Left colon (tissue), 2 donors: ENCODE data around the gene ICAM2. TPM values are rescaled to one million over a fixed set of nuclear protein-coding genes. Genes with fewer than 3 reads are reported as not detected.
A peak's percentile ranks its signal among the peaks of the same experiment; 100 is the strongest.

Experiments used
- ATAC-seq: fragments of 200-7000 bp; cut with Tn5 transposase; one replicate; pipeline ENCODE4 v1.9.1; 2020; ENCODE audit warnings: mild to moderate bottlenecking, moderate library complexity
- DNase-seq, 2 donors: peaks; one replicate each; pipeline ENCODE4 v3.0.0-alpha.2; 2020
- intact Hi-C, 2 donors: fragments of 100-400 bp; cut with DNase I in 1 of 2; cut with micrococcal nuclease in 1 of 2; formaldehyde crosslinking; loops; one replicate each; pipeline versions ENCODE4 v1.11.2 to v1.14.0; 2022; cut with DNase I, micrococcal nuclease
- long read RNA-seq: library from polyadenylated mRNA; unstranded; transcript quantifications from one replicate; pipeline ENCODE4 v2.0.0, GENCODE V29; 2021
- total RNA-seq, 2 donors: library from RNA; stranded (reverse); fragmentation: NEBNext Ultra II Directional; extraction: Animal tissue kit (Norgen Biotek cat#: 25700); gene quantifications; one replicate each; pipeline ENCODE4 v1.2.1, GENCODE V29; 2021
- donor health status: DM: no; HTN: no; CAD: no.
- donor health status: DM: yes; HTN: yes; CAD: no.

Gene ICAM2
- 10 to 100 TPM in 1 of 2 donors, 1 to 10 TPM in 1; 6.9 to 11.5 TPM for total RNA-seq
- long read RNA-seq, transcript ICAM2-208 (5 exons, 1,103 nt) = major isoform, 5 of 11 reads
- long read RNA-seq, partial matches to known transcripts = 1 of 11 reads
- long read RNA-seq, other reads (novel, unspliced or antisense) = 1 of 11 reads

- peak; percentile 71 to 77 for DNase-seq
- ATAC-seq = peak; percentile 82
- intact Hi-C loops = loop anchor here (10.0 kb wide), 2 partner anchors 95 to 105 kb away; partner anchors contain the start of genes CSHL1 (in 1 of the 2) and GH1 (in 1 of the 2)
Observed at GRCh38 chr17:64020056-64020766, at the start of gene ICAM2. TSS of gene ICAM2 (minus strand) at chr17:64020633. CDS start at chr17:64006691, 13,942 bp downstream.

- intact Hi-C loops = no loop called here
- ATAC-seq = no peak
- no peak for DNase-seq
Observed at GRCh38 chr17:64070213-64070612, 49.8 kb upstream of the ICAM2 start.

DNA sequence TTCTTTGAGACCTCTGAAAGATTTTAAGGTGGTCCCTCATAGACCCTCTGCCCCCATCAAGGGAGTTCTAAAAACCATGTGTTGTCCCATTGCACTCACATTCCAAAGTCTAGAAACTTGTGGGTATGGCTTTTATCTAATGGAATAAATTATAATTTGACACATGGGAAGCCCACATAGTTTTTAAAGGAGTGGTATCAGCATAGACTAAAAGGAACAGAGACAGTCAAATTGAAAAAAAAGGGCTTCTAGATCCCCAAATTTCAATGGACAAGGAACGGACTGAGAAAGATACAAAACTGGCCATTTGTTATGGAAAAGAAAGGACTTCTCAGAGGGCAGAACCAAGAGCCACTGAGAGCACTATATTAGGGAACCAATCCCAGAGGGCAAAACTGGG, 48.7 kb upstream of the ICAM2 start:
- DNase-seq = no peak
- no peak for ATAC-seq
- intact Hi-C loops = loop anchor here in 1 of 2 donors (10.0 kb wide), 1 partner anchor 66 kb away; the partner anchor contains the start of gene ERN1

- ATAC-seq (no peak), DNase-seq (no peak)
- intact Hi-C loops = loop anchor here in 1 of 2 donors (10.0 kb wide), 1 partner anchor 67 kb away; the partner anchor contains the start of gene ERN1
Observed at GRCh38 chr17:64067657-64068056, 47.2 kb upstream of the ICAM2 start.

DNA sequence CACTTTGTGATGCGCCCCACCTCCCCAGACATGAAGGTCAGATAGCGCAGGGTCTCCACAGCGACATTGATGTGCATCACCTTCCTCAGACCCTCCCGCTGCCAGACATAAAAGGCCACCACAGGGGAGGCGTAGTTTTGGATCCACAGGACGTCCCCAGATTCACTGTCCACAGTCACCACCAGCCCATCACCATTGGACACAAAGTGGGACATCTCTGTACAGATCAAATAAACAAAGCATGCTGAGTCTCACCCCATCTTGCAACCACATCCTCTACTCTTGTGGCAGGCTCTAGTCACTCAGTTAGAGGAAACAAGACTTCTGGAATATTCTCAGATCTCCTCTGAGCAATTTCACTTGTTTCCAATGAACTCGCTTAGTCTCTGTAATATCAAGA, 46.3 kb upstream of the ICAM2 start:
- ATAC-seq = no peak
- intact Hi-C loops = loop anchor here in 1 of 2 donors (10.0 kb wide), 1 partner anchor 68 kb away; the partner anchor contains the start of gene ERN1
- no peak for DNase-seq

- DNase-seq = no peak
- intact Hi-C loops = loop anchor here in 1 of 2 donors (10.0 kb wide), 1 partner anchor 70 kb away; the partner anchor contains the start of gene ERN1
Observed at GRCh38 chr17:64065161-64065560, 44.7 kb upstream of the ICAM2 start.

GRCh38 chr17:64064331-64064730, 43.9 kb upstream of the ICAM2 start:
- DNase-seq = peak; percentile 71 to 72
- intact Hi-C loops = loop anchor here in 1 of 2 donors (10.0 kb wide), 1 partner anchor 70 kb away; the partner anchor contains the start of gene ERN1

More at GRCh38 chr17:64065161-64065560, 44.7 kb upstream of the ICAM2 start:
- ATAC-seq = no peak

GRCh38 chr17:64063766-64064224, 43.4 kb upstream of the ICAM2 start:
- peak; percentile 83 for ATAC-seq
- intact Hi-C loops = loop anchor here in 1 of 2 donors (10.0 kb wide), 1 partner anchor 71 kb away; the partner anchor contains the start of gene ERN1
- DNase-seq = peak; percentile 68 to 86

More at GRCh38 chr17:64064331-64064730, 43.9 kb upstream of the ICAM2 start:
- peak; percentile 94 for ATAC-seq

- no peak for DNase-seq
- ATAC-seq = no peak
- intact Hi-C loops = loop anchor here in 1 of 2 donors (10.0 kb wide), 1 partner anchor 72 kb away; the partner anchor contains the start of gene ERN1
Observed at GRCh38 chr17:64063088-64063487, 42.7 kb upstream of the ICAM2 start.

- no peak for DNase-seq
- intact Hi-C loops = loop anchor here in 1 of 2 donors (10.0 kb wide), 1 partner anchor 73 kb away; the partner anchor contains the start of gene ERN1
- no peak for ATAC-seq
Observed at GRCh38 chr17:64061178-64061898, 40.9 kb upstream of the ICAM2 start.

- DNase-seq (no peak), ATAC-seq (peak; percentile 18)
- intact Hi-C loops = loop anchor here in 1 of 2 donors (10.0 kb wide), 1 partner anchor 74 kb away; the partner anchor contains the start of gene ERN1
Observed at GRCh38 chr17:64060331-64060730, 39.9 kb upstream of the ICAM2 start.

- ATAC-seq = no peak
- intact Hi-C loops = loop anchor here in 1 of 2 donors (10.0 kb wide), 1 partner anchor 75 kb away; the partner anchor contains the start of gene ERN1
- no peak for DNase-seq
Observed at GRCh38 chr17:64059756-64060155, 39.3 kb upstream of the ICAM2 start.

DNA sequence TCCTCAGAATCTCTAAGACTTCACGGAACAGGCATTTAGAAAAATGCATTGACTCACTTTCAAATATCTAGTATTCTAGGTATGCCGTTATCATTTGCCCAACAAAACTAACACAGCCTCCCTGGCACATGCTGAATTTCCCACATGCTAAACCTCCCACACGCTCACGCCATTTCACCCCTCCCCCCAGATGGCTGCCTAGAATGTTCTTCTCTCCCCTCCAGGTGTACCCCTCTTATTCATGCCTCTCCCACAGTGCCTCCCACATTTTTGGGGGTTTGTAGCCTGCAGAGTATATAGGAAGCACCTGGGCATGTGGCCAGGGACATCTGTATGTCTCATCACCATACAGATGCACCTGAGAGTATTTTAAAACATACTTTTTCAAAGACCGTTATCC, 38.2 kb upstream of the ICAM2 start:
- ATAC-seq (no peak), DNase-seq (no peak)
- intact Hi-C loops = no loop called here

- ATAC-seq (no peak), DNase-seq (no peak)
- intact Hi-C loops = no loop called here
Observed at GRCh38 chr17:64057701-64058263, 37.3 kb upstream of the ICAM2 start.

DNA sequence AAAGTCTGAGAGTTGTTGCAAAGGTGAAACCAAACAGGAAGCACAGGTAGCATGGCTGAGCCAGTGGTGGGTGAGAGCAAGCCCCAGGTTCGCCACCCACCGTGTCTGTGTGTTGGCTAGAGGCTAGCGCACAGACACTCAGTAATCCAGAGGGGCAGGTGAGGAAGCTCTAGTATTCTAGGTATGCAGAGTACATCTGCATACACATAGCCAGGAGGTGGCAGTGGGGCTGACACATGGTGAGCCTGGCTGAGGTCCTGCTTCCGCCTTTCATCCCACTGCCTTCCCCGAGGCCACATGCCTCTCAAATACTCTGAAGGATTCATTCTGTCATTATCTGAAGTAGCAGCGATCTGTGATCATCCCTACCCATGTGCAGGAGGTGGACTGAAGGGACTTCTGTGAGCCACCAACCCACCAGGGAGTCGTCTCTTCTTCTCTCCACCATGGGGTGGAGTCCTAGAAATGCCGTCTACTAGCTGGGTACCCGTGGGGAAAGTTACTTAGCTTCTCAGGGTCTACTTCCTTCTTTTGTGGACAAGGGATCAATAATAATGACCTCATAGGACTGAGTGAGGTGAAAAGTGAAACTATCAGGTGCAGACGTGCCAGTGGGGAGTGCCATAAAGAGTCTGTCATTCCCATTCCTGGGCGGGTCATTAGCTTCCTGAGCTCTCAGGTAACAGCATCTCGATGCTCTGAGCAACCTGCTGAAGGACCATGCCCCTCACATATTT, 36.0 kb upstream of the ICAM2 start:
- intact Hi-C loops = no loop called here
- DNase-seq (no peak), ATAC-seq (peak; percentile 65)

DNA sequence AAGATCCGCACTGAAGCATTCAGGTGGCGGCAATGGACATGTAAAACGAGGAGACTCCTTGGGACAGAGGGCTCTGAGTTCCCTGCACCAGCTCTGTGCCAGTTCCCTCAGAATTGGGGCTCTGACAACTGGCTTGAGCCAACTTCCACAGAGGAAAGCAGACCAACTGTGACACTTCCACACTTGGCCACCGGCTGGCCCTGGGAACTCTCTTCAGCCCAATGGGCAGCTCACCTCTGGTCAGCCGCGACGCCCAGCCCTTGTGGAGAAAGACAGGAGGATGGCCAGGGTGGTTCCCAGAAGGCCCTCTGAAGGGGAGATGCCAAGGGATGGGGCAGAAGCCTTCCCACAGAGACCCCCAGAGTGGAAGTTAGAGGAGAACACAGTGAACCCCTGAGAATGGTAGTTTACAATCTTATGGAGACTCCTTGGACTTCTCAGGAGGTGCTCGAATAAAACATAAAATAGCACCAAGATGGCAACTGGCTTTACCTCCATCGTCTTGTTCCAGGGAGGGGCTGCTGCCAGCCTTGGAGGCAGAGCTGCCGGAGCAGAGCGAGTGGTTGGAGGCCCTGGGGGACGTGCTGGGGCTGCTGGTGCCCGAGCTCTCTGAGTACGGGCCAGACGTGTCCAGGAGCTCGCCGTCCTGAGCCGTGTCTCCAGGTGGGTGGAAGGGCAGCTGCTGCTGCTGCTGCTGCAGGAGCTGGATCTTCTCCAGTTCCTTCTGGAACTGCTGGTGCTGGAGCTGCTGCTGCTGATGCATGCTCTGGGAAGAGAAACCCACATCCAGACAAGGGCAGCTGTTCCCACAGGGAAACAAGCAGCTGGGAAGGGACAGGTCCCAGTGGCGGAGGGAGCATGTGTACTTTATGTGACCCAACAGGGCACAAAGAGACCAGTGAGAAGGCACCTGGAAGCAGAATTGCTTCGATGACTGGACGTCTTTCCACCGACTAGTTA, 35.0 kb upstream of the ICAM2 start:
- intact Hi-C loops = no loop called here
- ATAC-seq (no peak), DNase-seq (no peak)

GRCh38 chr17:64054304-64054703, 33.9 kb upstream of the ICAM2 start:
- ATAC-seq = no peak
- no peak for DNase-seq
- intact Hi-C loops = no loop called here
